Peyer's patch (tissue), 4 donors: Measurements from ENCODE around the gene WHRN.

Source experiments
- POLR2A ChIP-seq, 2 donors: fragments of 450-650 bp; IDR thresholded peaks; one replicate each; pipeline ENCODE4 v1.5.1; 2017; ENCODE audit warnings: antibody characterized with exemption in 2 of 2, mild to moderate bottlenecking in 2 of 2, moderate library complexity in 2 of 2
- TF ChIP-seq, protein P1 (sequence below), 6 experiments: fragments of 450-650 bp in 4 of 6; fragments of 200-600 bp in 2 of 6; sonication (generic) in 1 of 6; IDR thresholded peaks; one replicate each; pipeline ENCODE4 v1.5.1; 2017 to 2019; ENCODE audit warnings: antibody characterized with exemption in 6 of 6, mild to moderate bottlenecking in 3 of 6, moderate library complexity in 1 of 6

DNA sequence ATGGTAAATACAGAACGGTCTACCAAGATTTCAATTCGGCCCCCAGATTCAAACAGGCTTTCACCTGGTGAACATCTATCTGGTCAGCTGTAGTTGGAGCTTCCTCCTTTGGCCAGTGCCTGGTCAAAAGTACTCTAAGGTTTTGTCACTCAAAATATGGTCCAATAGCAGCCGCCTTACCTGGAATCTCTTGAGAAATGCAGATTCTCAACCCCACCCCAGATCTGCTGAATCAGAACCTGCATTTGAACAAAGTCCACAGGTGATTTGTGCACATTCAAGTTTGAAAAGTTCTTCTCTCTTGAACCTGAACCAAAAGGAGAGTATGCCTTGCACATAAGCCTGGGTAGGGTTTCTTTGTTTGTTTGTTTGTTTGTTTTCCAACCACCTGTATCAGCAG is 17.6 kb upstream of the WHRN start:
- TF ChIP-seq, protein P1, sequence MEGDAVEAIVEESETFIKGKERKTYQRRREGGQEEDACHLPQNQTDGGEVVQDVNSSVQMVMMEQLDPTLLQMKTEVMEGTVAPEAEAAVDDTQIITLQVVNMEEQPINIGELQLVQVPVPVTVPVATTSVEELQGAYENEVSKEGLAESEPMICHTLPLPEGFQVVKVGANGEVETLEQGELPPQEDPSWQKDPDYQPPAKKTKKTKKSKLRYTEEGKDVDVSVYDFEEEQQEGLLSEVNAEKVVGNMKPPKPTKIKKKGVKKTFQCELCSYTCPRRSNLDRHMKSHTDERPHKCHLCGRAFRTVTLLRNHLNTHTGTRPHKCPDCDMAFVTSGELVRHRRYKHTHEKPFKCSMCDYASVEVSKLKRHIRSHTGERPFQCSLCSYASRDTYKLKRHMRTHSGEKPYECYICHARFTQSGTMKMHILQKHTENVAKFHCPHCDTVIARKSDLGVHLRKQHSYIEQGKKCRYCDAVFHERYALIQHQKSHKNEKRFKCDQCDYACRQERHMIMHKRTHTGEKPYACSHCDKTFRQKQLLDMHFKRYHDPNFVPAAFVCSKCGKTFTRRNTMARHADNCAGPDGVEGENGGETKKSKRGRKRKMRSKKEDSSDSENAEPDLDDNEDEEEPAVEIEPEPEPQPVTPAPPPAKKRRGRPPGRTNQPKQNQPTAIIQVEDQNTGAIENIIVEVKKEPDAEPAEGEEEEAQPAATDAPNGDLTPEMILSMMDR (IDR thresholded peaks at IDR 0.05) = no peak
- no peak for TF ChIP-seq POLR2A (IDR thresholded peaks at IDR 0.05)
